NCI-H1694 treated with DMSO at 0.1 percent for 48 hours (cell line): ENCODE measurements around the gene TBC1D2B.
A peak's percentile ranks its signal among the peaks of the same experiment; 100 is the strongest.

Experiments used
- DNase-seq: peaks from one replicate; lab custom pipeline; 2025; lab: John Stamatoyannopoulos, UW

TBC1D2B gene

GRCh38 chr15:78054966-78055365 is 22.5 kb downstream of the TBC1D2B start:
- no peak for DNase-seq

GRCh38 chr15:78054518-78054917 is 23.0 kb downstream of the TBC1D2B start:
- no peak for DNase-seq

- no peak for DNase-seq
These were observed 25.0 kb downstream of the TBC1D2B start for GRCh38 chr15:78052545-78052944.

- DNase-seq: no peak
These were observed 25.5 kb downstream of the TBC1D2B start for GRCh38 chr15:78052001-78052401.

- no peak for DNase-seq
These were observed 25.9 kb downstream of the TBC1D2B start for GRCh38 chr15:78051596-78051995.

- no peak for DNase-seq
These were observed 26.7 kb downstream of the TBC1D2B start for GRCh38 chr15:78050826-78051225.

- no peak for DNase-seq
These were observed 27.1 kb downstream of the TBC1D2B start for GRCh38 chr15:78050441-78050809.

- DNase-seq: no peak
These were observed 27.6 kb downstream of the TBC1D2B start for GRCh38 chr15:78049691-78050440.

- no peak for DNase-seq
These were observed 28.9 kb downstream of the TBC1D2B start for GRCh38 chr15:78048628-78048920.

- DNase-seq: no peak
These were observed 29.5 kb downstream of the TBC1D2B start for GRCh38 chr15:78047761-78048627.

- DNase-seq: no peak
These were observed 30.6 kb downstream of the TBC1D2B start for GRCh38 chr15:78046796-78047341.

- no peak for DNase-seq
These were observed 32.3 kb downstream of the TBC1D2B start for GRCh38 chr15:78045189-78045588.

GRCh38 chr15:78044407-78045155 is 32.9 kb downstream of the TBC1D2B start:
- DNase-seq: peak; percentile 70

GRCh38 chr15:78041946-78042345 is 35.6 kb downstream of the TBC1D2B start:
- no peak for DNase-seq

- no peak for DNase-seq
These were observed 36.8 kb downstream of the TBC1D2B start for GRCh38 chr15:78040653-78041244.

GRCh38 chr15:78038585-78039247 is 38.8 kb downstream of the TBC1D2B start:
- DNase-seq: no peak

- DNase-seq: no peak
These were observed 39.7 kb downstream of the TBC1D2B start for GRCh38 chr15:78037779-78038305.

- no peak for DNase-seq
These were observed 40.2 kb downstream of the TBC1D2B start for GRCh38 chr15:78037328-78037727.

- no peak for DNase-seq
These were observed 41.5 kb downstream of the TBC1D2B start for GRCh38 chr15:78035861-78036476.

GRCh38 chr15:78035321-78035751 is 42.2 kb downstream of the TBC1D2B start:
- DNase-seq: no peak
